GM19025 (cell line): ENCODE measurements around the gene APBB2.
"Not testable (repeated sequence)": the region's sequence is repeated elsewhere in the genome, so short reads cannot be mapped to it uniquely, and the experiment has no call there.

ENCODE experiments used
- ATAC-seq: cut with Tn5 transposase; IDR thresholded peaks from one replicate; pipeline ENCODE4 v1.9.1; 2021; ENCODE audit warnings: mild to moderate bottlenecking, low read depth, moderate library complexity; ENCODE audit not compliant: unreplicated experiment

The APBB2 gene

GRCh38 chr4:41070516-41071281, 143.6 kb downstream of the APBB2 start:
- no peak for ATAC-seq

DNA sequence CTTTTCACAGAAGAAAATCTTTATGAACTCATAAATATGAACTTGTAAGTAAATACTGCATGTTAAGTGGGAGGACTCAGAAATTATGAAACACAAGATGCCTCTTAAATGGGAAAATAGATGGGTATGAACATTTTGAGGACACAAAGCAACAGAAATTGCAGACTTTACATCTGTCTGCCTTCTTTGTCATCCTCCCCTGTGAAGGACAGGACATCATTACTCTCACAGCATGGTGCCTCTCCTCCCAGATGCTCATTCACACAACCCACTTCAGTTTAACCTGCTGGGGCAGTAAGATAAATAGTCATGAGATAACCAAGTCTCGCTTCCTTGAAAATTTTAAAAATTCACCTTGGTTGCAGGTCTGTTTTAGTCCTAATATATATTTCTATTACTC, 144.5 kb downstream of the APBB2 start:
- ATAC-seq, result no peak

- no peak for ATAC-seq
Measured at GRCh38 chr4:41069257-41069656, 145.1 kb downstream of the APBB2 start.

- no peak for ATAC-seq
Measured at GRCh38 chr4:41067369-41067768, 147.0 kb downstream of the APBB2 start.

GRCh38 chr4:41066049-41066448, 148.3 kb downstream of the APBB2 start:
- no peak for ATAC-seq

- no peak for ATAC-seq
Measured at GRCh38 chr4:41065434-41066006, 148.8 kb downstream of the APBB2 start.

GRCh38 chr4:41064953-41065352, 149.4 kb downstream of the APBB2 start:
- ATAC-seq, result no peak

GRCh38 chr4:41061482-41062185, 152.7 kb downstream of the APBB2 start:
- ATAC-seq, result no peak

DNA sequence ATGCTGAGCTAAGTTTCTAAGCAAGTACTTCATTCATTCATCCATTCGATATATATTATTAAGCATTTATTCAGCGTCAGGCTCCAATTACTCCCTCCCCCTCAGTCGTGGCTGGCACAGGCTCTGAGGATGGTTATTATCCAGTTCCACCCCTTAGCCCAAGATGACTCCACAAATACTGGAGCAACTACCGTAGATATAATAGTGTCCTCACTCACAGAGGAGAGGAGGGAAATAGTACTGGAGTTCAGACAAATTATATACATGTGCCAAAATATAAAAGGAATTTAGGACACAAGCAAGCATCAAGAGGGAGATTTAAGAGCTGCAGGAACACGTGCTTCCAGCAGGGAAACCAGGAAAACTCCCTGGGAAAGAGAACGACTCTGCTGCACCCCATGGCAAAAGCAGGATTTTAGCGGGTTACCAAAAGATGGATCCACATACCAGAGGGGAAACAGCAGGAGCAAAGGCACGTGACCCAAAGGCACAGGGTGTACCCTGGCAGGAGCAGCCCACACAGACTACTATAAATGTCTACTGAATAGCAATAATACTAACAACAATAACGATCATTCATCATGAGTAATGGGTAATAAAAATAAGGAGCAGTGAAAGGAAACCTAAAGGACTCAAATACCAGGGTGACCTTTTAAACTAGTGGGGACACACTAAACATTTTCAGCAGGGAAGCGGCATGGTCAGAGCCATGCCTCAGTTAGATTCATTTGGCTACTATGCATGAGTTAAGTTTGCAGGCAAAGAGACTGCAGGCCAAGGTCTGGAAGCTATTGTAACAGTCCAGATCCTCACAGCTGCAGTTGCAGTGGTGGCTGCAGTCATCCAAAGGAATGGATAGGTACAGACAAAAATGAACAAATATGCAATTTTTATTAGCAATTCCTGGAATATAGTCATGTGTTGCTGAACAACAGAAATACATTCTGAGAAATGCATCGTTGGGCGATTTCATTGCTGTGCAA, 153.7 kb downstream of the APBB2 start:
- ATAC-seq, result no peak

DNA sequence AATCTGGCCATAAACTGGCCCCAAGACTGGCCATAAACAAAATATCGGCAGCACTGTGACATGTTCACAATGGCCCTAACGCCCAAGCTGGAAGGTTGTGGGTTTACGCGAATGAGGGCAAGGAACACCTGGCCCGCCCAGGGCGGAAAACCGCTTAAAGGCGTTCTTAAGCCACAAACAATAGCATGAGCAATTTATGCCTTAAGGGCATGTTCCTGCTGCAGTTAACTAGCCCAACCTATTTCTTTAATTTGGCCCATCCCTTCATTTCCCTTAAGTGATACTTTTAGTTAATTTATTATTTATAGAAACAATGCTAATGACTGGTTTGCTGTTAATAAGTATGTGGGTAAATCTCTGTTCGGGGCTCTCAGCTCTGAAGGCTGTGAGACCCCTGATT, 154.9 kb downstream of the APBB2 start:
- not testable (repeated sequence) for ATAC-seq

- ATAC-seq, result no peak
Measured at GRCh38 chr4:41058426-41058825, 155.9 kb downstream of the APBB2 start.

GRCh38 chr4:41057467-41057866, 156.9 kb downstream of the APBB2 start:
- ATAC-seq, result no peak

GRCh38 chr4:41052287-41052686, 162.1 kb downstream of the APBB2 start:
- no peak for ATAC-seq

- no peak for ATAC-seq
Measured at GRCh38 chr4:41050880-41051775, 163.2 kb downstream of the APBB2 start.

DNA sequence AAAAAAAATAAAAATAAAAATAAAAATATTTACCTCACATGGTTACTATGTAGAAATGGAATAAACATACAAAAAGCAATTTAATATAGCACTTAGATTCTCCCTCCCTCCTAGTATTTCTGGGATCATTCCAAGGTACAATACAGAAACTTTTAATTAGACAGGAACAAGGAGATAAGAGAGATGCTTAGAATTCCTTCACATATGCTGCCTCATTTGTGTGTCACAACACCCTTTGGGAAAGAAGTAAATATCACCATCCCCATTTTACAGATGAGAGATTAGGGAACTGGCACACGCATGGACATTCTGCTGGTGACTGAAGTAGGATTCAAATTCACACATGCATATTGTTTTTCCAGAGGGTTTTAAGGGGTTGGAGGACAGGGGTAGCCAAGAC, 164.2 kb downstream of the APBB2 start:
- ATAC-seq, result no peak

DNA sequence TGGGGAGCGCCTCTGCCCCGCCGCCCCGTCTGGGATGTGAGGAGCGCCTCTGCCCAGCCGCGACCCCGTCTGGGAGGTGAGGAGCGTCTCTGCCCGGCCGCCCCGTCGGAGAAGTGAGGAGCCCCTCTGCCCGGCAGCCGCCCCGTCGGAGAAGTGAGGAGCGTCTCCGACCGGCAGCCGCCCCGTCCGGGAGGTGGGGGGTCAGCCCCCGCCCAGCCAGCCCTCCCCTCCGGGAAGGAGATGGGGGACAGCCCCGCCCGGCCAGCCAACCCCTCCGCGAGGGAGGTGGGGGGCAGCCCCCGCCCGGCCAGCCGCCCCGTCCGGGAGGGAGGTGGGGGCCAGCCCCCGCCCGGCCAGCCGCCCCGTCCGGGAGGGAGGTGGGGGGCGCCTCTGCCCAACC, 165.2 kb downstream of the APBB2 start:
- not testable (repeated sequence) for ATAC-seq

- no peak for ATAC-seq
Measured at GRCh38 chr4:41044791-41045190, 169.6 kb downstream of the APBB2 start.

DNA sequence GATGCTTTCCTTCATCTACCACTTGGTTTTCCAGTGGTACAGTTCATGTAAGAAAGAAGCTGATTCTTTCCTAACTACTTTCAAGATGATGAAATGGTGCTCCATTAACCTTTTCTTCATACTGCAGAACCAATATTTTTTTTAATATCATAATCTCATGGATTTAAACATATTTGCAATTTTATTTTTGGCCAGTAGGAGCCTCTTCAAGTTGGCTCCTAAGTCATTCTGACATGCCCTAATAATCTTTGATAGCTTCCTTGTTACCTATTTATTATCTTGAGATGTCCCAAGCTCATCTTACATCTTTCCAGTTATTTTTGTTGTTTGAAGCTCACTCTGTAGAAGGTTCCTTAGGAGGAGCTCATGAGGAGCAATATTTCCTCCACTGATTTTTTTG, 170.2 kb downstream of the APBB2 start:
- ATAC-seq, result no peak

DNA sequence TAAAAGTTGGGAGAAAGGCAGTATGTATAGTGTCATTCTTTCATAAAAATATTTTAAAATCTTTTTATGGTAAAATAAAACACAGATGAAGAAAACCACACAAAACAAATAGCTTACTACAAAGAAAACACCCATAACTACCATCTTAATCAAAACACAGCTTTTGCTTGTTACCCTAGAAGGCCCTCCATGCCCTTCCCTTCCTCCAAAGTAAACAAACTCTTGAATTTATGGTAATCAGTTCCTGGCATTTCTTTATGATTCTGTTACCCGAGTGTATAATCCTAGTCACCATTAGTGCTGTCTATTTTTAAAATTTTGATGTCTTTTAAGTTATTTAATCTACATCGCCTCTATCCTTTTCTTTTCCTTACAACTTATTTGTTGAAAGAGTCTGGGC, 170.9 kb downstream of the APBB2 start:
- ATAC-seq, result no peak

- ATAC-seq, result no peak
Measured at GRCh38 chr4:41041551-41041950, 172.8 kb downstream of the APBB2 start.
